NCI-H2081 (cell line): Measurements from ENCODE around the gene FAM162A.

Source experiments
- DNase-seq, 2 experiments: peaks; one replicate each; lab custom pipeline; 2025; lab: John Stamatoyannopoulos, UW

FAM162A gene

DNA sequence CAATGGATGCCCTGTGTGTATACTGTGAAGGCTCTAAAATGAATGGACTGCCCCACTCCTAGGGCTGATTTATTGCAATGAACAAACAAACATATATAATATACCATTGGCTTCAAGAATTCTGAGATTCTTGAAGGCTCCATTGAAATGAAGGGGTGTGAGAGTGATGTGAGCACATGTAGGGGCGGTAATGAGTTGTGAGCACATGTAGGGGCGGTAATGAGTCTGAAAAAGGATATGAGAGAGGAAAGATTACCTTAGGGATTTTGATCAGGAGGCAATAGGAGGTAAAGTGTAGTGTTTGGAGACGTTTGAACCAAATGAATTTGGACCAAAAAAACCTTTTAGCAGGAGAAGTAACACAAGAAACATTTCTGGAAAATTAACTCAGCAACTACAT, 3.7 kb downstream of the FAM162A start:
- DNase-seq: no peak

- no peak for DNase-seq
These were observed 5.2 kb downstream of the FAM162A start for GRCh38 chr3:122389197-122389596.

GRCh38 chr3:122389892-122390291, 5.9 kb downstream of the FAM162A start:
- DNase-seq: no peak

DNA sequence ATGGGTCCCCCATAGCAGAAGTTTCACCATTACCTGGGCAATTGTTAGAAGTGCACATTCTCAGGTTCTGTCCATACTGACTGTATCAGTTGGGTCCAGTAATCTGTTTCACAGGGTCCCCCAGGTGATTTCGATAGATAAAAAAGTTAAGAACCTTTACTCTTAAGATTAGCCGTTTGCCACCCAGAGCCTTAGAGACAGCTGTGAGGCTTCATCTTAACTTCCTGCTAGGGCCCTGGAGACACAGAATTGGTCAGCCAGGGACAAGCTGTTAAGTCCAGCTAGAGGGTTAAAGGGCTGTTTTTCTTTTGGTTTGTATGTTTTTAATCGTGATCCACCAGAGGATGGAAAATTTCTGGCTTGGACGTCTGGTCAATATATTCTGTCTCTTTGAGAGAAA, 6.7 kb downstream of the FAM162A start:
- no peak for DNase-seq

- DNase-seq: no peak
These were observed 7.9 kb downstream of the FAM162A start for GRCh38 chr3:122391681-122392446.

- DNase-seq: peak; percentile 58 to 72
These were observed 9.2 kb downstream of the FAM162A start for GRCh38 chr3:122392868-122393844.

GRCh38 chr3:122394173-122394572, 10.2 kb downstream of the FAM162A start:
- no peak for DNase-seq

- DNase-seq: no peak
These were observed 11.6 kb downstream of the FAM162A start for GRCh38 chr3:122395582-122395981.

DNA sequence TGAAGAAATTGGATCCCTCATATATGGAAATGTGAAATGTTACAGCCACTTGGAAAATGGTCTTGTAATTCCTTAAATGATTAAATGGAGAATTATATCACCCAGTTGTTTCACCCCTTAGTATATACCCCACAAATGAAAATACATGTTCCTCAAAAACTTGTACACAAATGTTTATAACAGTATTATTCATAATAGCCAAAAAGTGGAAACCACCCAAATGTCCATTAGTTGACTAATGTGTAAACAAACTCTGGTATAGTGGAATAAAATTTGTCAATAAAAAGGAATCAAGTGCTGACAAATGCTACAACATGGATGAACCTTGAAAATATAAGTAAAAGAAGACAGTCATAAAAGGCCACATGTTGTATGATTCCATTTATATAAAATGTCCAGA, 12.5 kb downstream of the FAM162A start:
- no peak for DNase-seq

- no peak for DNase-seq
These were observed 13.2 kb downstream of the FAM162A start for GRCh38 chr3:122397201-122397600.

DNA sequence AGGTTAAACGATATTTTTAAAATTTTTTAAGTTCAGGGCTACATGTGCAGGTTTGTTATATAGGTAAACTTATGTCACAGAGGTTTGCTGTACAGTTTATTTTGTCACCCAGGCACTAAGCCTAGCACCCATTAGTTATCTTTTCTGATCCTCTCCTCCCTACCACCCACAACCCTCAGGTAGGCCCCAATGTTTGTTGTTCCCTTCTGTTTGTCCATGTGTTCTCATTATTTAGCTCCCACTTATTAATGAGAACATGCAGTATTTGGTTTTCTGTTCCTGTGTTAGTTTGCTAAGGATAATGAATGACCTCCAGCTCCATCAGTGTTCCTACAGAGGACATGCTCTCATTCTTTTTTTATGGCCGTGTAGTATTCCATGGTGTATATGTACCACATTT, 14.9 kb downstream of the FAM162A start:
- DNase-seq: no peak

DNA sequence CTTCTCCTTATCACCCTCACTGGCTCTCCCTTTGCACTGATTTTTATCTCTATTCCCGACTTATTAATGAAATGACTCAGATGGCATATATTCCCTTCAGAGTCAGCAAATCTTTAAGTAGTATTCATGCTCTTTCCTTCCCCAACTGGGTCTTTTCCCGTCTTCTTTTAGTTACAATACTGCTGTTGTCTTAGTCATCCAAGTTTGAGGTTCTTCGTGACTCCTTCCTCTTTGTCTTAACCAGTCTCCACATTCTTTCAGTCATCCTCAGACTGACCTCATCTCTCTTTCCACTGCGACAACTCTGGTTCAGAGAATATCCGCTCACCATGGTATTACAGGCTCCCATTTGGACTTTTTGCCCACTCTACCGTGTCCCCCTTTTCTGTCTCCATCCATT, 19.5 kb downstream of the FAM162A start:
- DNase-seq: no peak

GRCh38 chr3:122405015-122405414, 21.0 kb downstream of the FAM162A start:
- DNase-seq: no peak

DNA sequence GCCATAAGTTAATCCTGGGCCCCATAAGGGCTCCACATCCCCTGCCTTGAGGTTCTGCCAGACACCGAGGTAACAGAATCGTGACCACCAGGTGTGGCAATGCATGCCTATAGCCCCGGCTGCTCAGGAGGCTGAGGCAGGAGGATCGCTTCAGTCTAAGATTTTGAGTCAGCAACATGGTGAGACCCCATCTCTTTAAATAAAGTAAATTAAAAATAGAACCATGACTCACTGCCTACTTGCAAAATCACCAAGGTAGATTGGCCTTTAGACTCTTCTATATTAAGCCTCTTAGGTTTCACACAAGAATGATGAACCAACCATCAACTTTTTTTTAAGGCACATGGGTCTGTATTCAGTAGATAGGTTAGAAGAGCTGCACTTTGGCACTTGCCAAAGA, 22.2 kb downstream of the FAM162A start:
- DNase-seq: no peak

DNA sequence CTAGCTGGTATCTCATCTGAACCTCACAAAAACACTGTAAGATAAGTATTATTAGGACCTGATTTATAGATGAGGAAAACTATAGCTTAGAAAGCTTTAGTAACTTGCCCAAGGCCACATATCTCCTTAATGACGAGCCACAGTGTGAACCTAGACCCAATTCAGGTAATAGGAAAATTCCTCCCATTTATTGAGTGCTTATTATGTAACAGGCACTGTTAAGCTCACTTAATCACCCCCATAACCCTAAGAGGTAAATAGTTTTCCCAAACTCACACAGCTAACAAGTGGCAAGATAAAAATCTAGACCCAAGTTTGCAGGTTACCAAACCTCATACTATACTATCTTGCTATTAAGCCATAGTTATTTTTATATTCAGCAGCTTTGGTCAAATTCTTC, 24.0 kb downstream of the FAM162A start:
- DNase-seq: no peak

GRCh38 chr3:122409446-122409845, 25.5 kb downstream of the FAM162A start:
- no peak for DNase-seq

DNA sequence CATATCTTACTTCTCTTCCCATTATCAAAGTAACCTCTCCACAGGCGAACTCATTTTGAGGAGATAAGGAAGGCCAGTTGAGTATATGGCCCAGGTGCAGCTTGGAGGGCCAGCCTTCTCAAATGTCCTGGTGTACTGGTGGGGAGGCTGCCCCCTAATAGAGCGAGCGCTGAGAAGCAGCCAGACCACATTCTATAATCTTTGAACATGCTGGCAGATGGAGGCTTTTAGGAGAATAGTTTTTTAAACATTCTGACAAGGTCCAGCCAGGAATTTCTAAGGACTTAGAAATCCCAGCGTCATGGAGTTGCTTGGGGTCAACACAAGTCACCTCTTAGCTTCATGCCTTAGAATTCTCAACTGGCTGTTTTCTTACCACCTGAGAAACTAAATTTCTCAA, 26.1 kb downstream of the FAM162A start:
- DNase-seq: no peak

DNA sequence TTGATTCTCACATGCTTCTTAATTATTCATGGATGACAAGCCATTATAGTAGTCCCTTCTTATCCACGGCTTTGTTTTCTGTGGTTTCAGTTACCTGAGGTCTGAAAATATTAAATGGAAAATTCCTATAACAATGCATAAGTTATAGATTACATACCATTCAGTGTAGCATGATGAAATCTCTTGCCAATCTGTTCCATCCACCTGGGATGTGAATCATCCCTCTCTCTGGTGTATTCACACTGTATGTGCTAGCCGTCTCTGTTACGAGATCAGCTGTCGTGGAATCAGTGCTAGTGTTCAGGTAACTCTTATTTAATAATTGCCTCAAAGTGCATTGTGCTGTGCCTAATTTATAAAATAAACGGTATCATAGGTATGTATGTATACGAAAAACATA, 26.7 kb downstream of the FAM162A start:
- DNase-seq: no peak

DNA sequence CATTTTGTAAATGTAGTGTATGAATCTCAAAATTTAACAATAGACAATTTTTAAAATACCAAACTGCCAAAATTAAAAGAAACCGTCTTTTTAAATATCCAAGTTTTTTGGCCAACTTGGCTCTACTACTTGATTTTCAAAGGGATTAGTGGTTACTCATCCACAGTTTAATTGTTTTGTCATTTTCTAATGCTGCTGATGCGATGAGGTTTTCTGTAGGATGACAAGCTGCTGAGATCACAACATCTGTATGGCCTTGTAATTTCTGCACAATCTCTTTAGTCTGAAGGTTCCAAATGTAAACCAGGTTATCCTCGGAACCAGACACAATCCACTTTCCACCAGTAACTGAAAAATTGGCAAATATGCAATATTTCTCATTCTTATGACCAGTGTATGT, 30.4 kb downstream of the FAM162A start:
- no peak for DNase-seq

DNA sequence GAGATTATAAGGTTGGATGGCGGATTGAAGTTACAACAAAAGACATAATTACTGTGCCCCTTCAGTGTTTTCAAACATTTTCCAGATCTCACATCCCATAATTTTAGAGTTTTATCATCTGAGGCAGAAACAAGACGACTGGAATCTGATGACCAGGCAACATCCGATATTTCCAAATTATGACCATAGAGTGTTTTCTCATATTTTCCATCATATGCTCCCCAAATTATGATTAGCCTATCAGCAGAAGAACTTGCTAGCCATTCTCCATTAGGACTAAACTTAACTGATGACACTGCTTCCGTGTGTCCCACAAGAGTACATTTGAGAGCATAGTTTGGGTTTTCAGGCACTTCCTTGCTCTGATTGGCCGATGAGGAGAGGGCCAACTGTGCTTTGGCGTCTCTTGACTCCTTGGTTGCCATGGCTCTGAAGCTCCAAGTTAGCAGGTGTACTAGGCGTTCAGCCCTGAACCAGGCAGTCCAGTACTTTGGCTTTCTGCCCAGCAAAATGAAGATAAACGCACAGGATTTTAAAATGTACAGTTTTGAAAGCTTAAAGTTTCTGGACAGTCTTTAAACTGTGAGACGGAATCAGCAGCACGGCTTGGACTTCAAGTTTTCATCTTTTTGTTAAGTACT, 31.2 kb downstream of the FAM162A start:
- no peak for DNase-seq

- DNase-seq: no peak
These were observed 32.0 kb downstream of the FAM162A start, which contains the start of gene WDR5B for GRCh38 chr3:122415762-122416654. Gene WDR5B (minus strand): TSS chr3:122416062. CDS start chr3:122415528, 534 bp downstream.
